ENCODE results near the gene SRPX2.

- TF ChIP-seq, protein P1, sequence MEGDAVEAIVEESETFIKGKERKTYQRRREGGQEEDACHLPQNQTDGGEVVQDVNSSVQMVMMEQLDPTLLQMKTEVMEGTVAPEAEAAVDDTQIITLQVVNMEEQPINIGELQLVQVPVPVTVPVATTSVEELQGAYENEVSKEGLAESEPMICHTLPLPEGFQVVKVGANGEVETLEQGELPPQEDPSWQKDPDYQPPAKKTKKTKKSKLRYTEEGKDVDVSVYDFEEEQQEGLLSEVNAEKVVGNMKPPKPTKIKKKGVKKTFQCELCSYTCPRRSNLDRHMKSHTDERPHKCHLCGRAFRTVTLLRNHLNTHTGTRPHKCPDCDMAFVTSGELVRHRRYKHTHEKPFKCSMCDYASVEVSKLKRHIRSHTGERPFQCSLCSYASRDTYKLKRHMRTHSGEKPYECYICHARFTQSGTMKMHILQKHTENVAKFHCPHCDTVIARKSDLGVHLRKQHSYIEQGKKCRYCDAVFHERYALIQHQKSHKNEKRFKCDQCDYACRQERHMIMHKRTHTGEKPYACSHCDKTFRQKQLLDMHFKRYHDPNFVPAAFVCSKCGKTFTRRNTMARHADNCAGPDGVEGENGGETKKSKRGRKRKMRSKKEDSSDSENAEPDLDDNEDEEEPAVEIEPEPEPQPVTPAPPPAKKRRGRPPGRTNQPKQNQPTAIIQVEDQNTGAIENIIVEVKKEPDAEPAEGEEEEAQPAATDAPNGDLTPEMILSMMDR (IDR thresholded peaks at IDR 0.05), result no peak
- TF ChIP-seq, protein P2, sequence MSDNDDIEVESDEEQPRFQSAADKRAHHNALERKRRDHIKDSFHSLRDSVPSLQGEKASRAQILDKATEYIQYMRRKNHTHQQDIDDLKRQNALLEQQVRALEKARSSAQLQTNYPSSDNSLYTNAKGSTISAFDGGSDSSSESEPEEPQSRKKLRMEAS (IDR thresholded peaks at IDR 0.05; ENCODE audit: low read depth), result no peak
- TF ChIP-seq POLR2AphosphoS5 (IDR thresholded peaks at IDR 0.05; ENCODE audit: low read depth, low read length) (no peak), GABPA (IDR thresholded peaks at IDR 0.05; ENCODE audit: low read depth) (no peak), SMC3 (IDR thresholded peaks at IDR 0.05; ENCODE audit: low read depth, low read length) (no peak), SIN3A (IDR thresholded peaks at IDR 0.05; ENCODE audit: borderline replicate concordance, low read depth, low read length) (no peak), CHD2 (IDR thresholded peaks at IDR 0.05; ENCODE audit: low read length, partially characterized antibody) (no peak), IRF3 (IDR thresholded peaks at IDR 0.05; ENCODE audit: low read depth, low read length) (no peak), EZH2phosphoT487 (IDR thresholded peaks at IDR 0.05; ENCODE audit: borderline replicate concordance, low read depth) (no peak)
Measured at GRCh38 chrX:100673397-100673953, 29.5 kb downstream of the SRPX2 start.
